ENCODE measurements around the gene GRB10. TPM values are rescaled to one million over a fixed set of nuclear protein-coding genes. Genes with fewer than 3 reads are reported as not detected.
"Not testable (repeated sequence)": the region's sequence is repeated elsewhere in the genome, so short reads cannot be mapped to it uniquely, and the experiment has no call there.

GRB10 gene
- total RNA-seq, 1 donor = 65.2 TPM

DNA sequence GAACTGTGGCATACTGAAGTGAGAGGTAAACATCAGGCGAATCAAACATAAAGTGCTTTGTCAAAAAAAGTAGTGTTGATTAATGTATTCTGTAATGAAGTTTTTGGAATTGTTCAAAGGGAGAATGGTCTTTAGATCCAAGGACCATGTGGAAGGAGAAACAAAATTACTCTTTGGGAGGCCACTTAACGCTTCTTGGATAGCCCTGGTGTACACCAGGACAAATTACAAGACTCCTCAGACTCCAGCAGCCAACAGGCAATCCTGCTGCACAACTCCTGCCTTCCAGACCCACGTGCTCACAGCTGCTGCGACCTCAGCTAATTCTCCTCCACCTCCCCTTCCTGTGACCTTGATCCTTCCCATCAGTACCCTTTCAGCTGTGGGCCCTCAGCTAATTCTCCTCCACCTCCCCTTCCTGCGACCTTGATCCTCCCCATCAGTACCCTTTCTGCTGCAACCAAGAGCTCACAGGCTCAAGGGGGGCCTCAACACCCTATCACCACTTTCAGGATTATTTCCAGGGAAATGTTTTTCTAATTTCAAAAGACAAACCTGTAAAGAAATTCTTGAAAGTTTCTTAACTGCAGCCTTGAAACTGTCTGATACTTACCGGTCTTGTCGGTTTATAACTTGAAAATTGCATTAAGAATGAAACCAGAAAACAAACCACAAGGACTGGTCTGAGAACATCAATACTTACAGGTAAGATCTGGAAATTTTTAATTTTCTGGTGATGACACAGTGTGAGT lies 187.8 kb downstream of the GRB10 start:
- no peak for DNase-seq (ENCODE audit: low read depth in 2 of 3, low spot score in 2 of 3)

DNA sequence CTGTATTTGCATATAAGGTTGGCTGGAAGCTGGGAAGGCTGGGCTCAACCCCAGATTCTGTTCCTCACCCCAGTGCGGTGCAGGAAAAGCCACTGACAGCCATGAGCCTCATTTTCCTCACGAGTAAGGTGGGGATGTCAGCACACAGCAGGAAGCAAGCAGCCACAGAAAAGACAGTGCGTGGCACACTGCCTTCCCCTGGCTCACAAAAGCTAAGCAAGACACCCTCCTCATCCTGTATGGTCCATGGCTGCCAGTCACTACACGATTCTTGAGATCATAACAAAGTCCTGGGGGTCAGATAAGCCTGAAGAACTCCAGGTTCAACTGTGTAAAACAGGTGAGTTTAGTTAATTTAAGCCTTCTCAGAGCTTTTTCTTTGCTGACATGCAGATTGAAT lies 188.6 kb downstream of the GRB10 start:
- no peak for DNase-seq (ENCODE audit: low read depth in 2 of 3, low spot score in 2 of 3)

DNA sequence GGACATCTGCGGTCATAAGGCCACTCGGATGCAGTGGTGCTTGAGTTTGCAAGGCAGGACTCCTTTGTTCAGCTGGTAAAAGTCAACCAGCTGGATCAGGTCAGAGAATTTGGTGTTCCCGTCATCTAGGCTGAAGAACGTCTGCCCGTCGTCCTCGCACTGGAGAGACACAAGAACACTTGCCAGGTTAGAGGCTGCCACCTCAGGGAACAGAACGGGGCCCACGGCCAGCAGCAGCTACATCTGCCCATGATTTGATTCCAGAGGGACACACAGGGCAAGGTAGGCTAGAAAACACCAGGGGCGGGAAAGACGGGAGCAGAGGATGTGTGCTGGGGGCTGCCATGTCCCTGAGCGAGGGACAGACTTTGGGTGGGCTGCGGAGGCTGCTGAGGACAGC lies 189.8 kb downstream of the GRB10 start:
- DNase-seq (ENCODE audit: low read depth in 2 of 3, low spot score in 2 of 3) = no peak

DNA sequence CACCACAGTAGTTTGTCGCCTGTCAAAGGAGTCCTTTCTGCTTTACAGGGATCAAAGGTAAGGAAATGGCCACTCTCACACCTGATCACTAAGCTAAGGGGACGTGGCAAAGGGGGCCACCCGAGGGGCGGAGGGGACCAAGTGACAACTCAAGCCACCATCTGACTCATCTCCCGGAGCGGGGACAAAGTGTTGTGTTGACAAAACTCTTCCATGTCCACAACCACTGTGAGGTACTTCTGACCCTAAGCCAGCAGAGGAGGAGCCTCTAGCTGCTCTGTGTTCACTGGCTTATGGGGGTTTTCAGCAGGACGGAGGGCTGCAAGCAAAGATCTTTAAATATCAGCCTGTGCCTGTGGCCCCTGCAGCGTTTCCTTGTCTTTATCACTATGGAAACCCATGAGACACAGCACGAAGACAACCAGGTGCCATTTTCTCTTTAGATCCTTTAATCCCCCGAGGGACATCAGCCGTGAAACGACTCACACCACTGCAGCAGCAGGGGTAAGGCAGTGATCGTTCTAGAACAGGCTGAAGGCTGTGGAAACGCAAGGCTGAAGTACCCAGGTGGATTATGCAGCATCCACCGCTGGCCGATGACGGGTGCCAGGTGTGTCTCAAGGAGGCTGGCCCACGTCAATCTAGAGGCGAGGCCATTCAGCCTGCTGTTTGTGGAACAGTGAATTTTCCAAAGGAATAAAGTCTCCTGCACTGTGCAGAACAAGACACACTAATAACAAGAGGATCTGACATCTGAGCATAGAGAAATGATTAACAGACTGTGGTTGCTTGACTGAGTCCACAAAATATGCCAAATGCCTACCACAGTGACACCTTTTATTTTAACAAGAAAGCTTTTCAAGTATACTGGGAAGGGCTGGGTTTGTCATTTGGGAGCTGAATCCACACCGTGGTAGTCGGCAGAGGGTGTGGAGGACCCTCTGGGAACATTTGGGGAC lies 190.9 kb downstream of the GRB10 start:
- DNase-seq (ENCODE audit: low read depth in 2 of 3, low spot score in 2 of 3) = no peak

DNA sequence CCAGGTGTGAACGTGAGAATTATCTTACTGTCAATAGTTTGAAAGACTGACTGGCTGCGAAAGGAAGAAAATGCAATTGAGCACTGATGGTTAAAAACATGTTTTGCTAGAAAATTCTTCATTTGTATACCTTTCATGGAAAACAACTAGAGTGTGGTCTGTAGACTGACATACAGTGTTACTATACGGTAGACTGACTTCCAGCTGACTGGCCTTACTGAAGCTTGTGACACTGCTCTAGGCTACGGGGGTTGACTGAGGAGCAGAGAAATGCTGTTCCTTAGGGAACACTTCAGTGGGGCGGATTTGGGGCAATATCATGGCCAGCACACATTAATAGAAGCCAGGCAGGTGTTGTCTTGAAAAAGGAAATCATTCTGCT lies 191.6 kb downstream of the GRB10 start:
- DNase-seq (ENCODE audit: low read depth in 2 of 3, low spot score in 2 of 3) = no peak

DNA sequence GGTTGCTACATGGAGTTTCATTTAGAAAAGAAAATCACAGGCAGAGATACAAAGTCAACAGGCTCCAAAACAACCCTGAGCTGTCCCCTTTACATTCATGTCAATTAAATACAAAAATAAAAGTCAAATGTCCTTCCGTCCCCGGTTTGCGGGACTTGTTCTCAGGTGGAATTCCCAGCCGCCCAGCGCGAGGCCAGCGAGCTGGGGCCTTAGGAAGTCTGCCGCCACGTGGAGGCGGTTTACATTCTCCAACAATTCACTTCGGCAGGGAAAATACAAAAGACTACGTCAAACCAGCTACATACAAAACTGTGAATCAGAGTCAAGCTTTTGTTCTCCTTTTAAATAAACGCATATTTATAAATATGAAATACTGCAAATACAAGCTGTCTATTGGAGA lies 192.2 kb downstream of the GRB10 start:
- DNase-seq (ENCODE audit: low read depth in 2 of 3, low spot score in 2 of 3) = no peak

DNA sequence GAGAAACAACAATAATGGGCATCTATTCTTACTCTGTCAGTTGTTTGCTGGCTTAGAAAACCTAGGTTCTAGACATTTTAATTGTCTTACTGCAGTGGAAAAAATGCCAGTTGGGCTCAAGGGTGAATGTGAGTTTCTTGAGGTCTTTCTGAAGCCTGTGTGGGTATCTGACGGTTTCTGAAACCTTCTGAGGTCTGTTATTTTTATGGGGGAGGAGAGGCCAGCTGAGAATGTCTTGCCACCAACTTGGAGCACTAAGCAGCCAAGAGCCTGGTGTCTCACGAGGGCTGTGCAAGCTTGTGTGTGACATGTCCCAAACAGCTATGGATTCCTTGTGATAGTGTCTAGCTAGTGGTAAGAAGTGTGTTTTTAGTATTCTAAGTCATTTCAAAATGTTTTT lies 193.3 kb downstream of the GRB10 start:
- no peak for DNase-seq (ENCODE audit: low read depth in 2 of 3, low spot score in 2 of 3)

DNA sequence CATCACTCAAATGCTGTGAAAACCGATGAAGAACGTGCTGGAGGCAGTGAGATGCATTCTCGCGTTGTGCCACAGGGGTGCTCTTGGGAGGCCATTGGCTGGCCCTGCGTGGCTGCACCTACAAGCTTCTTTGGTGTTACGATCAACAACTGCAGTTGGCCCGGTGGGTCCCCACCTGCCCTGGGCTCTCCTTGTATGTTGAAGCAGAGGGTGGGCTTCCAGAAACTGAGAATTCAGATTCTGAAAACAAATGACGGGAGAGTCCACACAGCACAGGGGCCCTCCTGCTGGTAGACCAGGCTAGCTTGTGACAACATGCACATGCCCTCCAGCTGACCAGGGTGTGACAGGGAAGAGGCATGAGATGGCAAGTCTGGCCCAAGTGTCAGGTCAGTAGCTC lies 193.8 kb downstream of the GRB10 start:
- no peak for DNase-seq (ENCODE audit: low read depth in 2 of 3, low spot score in 2 of 3)

DNA sequence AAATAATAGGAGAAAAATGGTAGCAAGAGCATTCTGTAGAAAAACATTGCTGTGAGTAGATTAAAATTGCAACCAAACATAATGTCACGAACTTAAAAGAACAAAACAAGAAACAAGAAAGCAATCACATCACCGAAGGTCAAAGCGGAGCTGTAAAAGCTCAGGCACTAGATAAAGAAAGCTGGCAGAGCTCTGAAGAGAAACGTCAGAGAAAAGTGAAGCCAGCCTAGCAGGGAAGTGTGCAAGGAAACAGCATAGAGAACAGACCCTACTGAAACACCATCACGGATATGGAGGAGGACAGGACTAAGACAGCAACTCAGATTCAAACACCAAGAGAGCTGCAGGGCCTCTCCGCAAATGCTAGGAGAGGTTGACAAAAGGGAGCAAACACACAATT lies 195.0 kb downstream of the GRB10 start:
- no peak for DNase-seq (ENCODE audit: low read depth in 2 of 3, low spot score in 2 of 3)

DNA sequence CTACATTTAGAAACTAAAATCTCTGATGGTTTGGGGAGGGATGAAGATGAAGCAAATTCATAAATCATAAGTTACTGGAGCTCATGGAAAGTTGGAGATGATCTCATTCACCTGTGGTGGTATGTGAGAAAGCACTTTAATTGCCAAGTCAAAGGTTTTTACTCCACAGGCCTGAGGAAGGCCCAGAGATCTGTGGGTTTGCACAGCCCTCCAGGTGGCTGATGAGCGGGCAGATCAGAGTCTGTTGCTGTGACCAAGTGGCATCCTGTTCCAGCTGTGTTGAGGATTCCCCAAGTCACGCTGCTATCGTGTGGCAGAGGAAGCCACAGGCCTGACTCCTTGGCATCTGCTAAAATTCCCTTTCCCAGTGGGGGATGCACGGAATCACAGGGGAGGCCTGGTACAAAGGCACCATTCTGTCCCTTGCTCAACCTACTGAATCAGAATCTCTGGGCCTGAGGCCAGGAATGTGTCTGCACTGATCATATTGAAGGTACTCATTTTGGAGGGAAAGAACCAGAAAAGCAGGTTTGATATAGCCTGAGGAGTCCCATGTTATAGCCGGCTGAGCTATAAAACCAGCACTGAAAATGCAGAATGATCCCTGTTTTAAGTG lies 197.8 kb downstream of the GRB10 start:
- no peak for DNase-seq (ENCODE audit: low read depth in 2 of 3, low spot score in 2 of 3)

DNA sequence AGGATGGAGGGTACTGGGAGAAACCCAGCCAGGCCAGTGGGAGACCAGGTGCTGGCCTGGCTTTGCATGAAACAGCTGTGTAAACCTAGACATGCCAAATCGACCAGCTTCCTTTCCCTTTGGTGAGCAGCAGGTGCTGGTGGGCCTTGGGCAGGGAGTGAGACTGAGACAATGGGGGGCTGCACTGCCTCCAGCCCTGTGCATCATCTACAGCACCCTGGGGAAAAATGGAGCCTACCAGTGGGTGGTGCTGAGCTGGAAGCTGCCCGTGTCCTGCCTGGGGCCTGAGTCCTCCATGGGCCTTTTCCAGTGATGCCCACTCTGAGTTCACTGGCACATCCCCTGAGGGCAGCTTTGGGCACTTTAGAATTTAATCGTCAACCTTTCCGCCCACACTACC lies 198.3 kb downstream of the GRB10 start:
- DNase-seq (ENCODE audit: low read depth in 2 of 3, low spot score in 2 of 3) = no peak

DNA sequence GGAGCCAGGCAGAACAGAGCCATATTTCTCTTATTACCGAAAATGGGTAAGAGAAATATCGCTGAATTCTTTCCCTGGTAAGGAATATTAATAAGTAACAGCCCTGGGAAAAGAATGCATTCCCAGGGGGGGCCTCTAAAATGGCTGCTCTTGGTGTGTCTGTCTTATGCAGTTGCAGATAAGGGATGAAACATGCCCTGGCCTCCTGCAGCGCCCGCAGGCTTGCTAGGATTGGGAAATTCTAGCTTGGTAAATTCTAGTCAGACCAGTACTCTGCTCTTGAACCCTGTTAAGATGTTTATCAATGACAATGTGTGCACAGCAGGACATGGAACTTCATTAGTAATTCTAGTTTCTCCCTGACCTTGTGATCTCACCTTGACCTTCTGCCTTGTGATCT lies 199.4 kb downstream of the GRB10 start:
- DNase-seq (ENCODE audit: low read depth in 2 of 3, low spot score in 2 of 3) = not testable (repeated sequence)

DNA sequence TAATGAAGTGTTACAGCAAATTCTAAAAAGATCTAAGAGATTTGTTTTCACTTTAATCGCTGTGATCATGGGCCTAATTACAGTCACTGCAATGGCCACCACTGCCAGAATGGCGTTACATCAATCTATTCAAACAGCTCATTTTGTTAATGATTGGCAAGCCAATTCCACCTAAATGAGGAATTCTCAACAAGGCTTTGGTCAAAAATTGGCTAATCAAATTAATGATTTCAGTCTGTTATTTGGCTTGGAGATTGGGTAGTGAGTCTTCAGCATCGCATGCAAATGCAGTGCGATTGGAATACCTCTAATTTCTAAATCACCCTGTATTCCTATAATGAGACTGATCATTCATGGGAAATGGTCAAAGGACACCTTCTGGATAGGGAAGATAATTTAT lies 200.4 kb downstream of the GRB10 start:
- not testable (repeated sequence) for DNase-seq (ENCODE audit: low read depth in 2 of 3, low spot score in 2 of 3)

DNA sequence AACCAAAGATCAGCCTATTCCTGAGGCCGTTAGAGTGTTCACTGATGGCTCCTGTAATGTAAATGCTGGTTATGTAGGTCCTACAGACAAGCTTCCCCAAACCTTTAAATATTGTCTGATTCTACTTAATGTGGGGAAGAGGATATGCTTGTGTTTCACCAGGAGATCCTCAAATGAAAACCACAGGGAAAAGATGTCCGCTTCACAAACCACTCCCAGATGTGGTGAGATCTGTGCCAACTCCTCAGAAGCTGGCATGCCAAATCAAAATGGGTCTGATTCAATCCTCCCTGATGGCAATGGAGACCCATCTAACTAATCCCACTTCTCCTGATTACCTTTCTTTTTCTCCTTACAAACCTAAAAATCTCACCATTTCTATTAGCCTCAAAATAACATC lies 202.0 kb downstream of the GRB10 start:
- not testable (repeated sequence) for DNase-seq (ENCODE audit: low read depth in 2 of 3, low spot score in 2 of 3)

DNA sequence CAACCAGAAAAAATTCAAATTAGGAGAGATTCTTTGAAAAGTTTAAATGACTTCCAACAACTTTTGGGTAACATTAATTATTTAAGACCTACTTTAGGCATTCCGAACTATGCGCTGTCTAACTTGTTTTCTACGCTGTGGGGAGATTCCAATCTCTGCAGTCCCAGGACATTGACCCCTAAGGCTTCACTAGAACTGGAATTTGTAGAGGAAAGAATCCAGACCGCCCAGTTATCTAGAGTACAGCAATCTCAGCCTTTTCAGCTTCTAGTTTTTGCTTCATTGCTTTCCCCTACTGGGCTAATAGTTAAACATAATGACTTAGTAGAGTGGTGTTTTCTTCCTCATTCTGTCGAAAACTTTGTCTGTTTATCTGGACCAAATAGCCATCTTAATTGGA lies 202.6 kb downstream of the GRB10 start:
- DNase-seq (ENCODE audit: low read depth in 2 of 3, low spot score in 2 of 3) = no peak

DNA sequence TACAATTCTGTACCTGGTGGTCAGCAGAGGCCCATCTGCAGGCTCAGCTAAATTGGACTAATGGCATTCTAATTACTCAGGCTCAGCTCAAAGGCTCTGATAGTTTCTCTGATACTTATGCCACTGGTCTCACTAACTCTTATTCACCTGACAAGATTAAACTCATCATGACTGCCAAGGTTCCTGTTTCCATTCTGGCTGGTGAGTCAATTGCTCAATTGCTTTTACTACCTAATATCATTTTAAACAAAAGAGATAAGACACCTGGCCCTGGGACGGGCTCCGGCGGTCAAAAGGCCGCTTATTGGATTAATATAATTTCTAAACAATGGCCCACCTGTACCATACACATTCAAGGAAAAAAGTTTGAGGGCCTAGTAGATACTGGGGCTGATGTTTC lies 204.6 kb downstream of the GRB10 start:
- DNase-seq (ENCODE audit: low read depth in 2 of 3, low spot score in 2 of 3) = not testable (repeated sequence)

DNA sequence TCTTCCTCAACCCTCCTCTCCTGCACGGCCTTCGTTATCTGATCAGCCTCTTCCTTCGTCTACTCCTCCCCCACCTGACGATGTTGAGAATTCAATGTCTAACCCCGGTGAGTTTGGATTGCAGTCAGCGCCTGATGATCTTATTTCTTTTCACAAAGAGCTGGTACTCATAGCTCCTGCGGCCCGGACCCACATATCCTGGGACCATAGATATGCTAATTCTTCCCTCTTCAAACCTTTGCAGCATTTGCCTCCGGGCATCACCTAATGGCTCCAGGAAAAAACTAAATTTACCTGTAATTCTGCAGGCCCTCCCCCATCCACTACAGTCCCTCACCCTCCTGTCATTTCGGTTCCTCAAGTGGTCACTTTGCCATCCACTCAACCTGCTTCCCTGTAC lies 205.1 kb downstream of the GRB10 start:
- no peak for DNase-seq (ENCODE audit: low read depth in 2 of 3, low spot score in 2 of 3)

DNA sequence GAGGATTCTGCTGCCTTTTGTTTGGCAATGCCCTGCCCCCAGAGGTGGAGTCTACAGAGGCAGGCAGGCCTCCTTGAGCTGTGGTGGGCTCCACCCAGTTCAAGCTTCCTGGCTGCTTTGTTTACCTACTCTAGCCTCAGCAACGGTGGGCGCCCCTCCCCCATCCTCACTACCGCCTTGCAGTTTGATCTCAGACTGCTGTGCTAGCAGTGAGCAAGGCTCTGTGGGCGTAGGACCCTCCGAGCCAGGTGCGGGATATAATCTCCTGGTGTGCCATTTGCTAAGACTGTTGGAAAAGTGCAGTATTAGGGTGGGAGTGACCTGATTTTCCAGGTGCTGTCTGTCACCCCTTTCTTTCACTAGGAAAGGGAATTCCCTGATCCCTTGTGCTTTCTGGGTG lies 206.3 kb downstream of the GRB10 start:
- not testable (repeated sequence) for DNase-seq (ENCODE audit: low read depth in 2 of 3, low spot score in 2 of 3)

DNA sequence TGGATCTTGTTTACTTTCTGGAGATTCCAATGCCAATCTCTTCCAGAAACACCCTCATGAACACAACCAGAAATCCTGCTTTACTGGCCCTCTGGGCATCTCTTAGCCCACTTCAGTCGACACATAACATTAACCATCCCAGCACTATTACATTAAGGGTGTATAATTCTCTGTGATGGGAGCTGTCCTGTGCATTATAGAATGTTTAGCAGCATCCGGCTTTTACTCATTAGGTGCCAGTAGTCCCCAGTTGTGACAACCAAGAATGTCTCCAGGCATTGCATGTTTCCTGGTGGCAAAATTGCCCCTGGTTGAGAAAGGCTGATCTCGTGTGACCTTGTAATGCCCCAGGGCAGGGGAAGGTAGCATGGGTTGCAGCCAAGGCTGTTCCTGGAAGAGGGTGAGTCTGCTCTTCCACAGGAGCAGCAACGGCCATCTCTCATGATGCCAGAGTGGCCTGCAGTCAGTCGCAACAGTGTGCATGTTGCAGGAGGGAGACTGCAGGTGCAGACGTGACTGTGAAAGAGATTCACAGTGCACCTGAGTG lies 214.9 kb downstream of the GRB10 start:
- DNase-seq (ENCODE audit: low read depth in 2 of 3, low spot score in 2 of 3) = no peak

DNA sequence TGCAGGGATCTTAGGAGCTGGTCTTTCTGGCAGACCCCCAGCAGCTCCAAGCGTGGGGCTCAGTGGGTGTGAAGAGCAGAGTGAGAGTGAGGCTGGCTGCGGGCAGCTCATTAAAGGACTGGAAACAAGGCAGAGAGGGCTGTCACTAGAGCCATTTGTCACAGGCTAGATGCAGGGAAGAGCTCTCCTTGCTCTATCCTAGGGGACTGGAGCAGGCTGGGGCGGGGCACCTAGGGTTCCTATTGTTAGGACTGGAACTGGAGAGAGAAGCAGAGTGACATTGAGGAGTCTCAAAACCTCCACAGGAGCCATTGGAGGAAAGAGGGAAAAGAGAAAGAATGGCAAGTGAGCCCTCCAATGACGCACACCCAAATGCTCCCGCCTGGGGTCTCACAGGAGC lies 216.7 kb downstream of the GRB10 start:
- DNase-seq (ENCODE audit: low read depth in 2 of 3, low spot score in 2 of 3) = no peak

DNA sequence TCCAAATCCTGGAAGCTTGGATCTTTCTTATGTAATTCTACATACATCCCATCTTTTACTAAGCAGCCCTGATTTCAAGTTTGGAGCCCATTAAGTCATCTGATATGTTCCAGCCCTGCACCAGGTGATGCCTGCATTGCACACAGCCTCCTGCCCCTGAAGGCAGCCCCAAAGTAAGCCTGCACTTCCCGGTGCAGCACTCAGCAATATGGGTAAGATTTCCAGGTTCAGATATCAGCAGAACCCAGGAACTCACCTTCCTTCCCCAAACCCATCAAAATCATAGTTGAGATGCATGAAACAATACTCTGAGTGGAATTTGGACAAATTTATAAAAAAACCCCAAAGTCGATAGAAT lies 217.2 kb downstream of the GRB10 start:
- DNase-seq (ENCODE audit: low read depth in 2 of 3, low spot score in 2 of 3) = no peak

All from hematopoietic multipotent progenitor cell (in vitro differentiated cells).